Measurements from ENCODE around the gene GNPNAT1.

GNPNAT1 gene

GRCh38 chr14:52791223-52792096 lies at the start of gene GNPNAT1:
Gene GNPNAT1, minus strand, starts transcription at chr14:52791607. Its CDS starts 6,957 bp downstream, at chr14:52784650.
- DNase-seq, result peak; percentile 86

DNA sequence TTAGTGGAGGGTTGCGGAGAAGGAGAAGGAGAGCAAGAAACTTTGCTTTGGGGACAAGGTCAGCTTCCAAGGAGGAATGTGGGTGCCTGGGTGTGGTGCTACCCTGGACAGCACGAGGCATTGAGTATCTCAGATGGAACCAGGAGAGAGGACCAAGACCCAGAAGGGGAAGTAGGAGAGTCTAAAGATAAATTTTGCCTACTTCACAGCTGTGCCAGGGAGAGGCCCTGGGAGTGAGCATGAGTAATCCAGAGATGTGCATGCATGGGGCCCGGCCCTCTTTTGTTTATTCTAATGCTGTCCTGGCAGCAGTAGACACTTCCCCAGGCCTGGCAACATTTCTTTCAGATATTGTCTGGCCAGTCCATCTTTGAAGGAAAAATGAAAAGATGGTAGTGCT lies 49.5 kb upstream of the GNPNAT1 start:
- DNase-seq, result no peak

- no peak for DNase-seq
These were observed 46.0 kb upstream of the GNPNAT1 start for GRCh38 chr14:52837451-52837850.

GRCh38 chr14:52836063-52836462 lies 44.7 kb upstream of the GNPNAT1 start:
- no peak for DNase-seq

DNA sequence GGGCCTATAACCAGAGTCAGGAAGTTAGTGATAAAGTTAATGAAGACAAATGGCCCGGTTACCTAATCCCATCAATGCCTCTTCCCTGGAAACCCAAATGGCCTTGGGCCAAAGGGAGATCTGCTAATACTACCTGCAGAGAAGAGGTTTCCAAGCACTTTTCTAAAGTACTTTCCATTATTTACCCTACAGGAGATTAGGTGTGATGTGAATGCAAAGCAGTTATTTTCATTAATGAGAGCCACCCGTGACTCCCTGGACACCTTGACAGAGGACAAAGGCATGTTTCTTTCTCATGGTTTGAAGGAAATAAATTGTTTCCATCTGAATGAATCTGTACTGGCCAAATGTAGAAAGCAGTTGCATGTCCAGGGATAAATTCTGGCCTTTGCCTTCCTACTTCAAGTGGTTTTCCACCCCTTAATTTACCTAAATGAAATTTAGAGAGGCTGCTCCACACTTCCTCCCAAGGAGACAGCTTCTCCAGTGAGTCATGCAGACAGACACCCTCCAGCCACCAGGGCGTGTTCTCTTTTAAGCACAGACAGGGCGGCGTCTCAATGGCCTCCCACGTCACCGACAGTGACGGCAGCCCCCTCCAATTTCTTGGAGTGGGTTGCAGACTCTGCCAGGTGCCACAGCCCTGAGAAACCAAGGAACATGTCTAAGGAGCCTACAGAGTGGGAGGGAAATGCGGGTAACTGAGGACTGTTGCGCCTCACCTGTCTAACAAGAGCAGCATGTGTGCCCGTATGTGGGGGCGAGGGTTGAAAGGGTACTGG lies 43.9 kb upstream of the GNPNAT1 start:
- DNase-seq, result no peak

- no peak for DNase-seq
These were observed 43.0 kb upstream of the GNPNAT1 start for GRCh38 chr14:52834440-52834842.

- DNase-seq, result no peak
These were observed 42.5 kb upstream of the GNPNAT1 start for GRCh38 chr14:52833891-52834290.

DNA sequence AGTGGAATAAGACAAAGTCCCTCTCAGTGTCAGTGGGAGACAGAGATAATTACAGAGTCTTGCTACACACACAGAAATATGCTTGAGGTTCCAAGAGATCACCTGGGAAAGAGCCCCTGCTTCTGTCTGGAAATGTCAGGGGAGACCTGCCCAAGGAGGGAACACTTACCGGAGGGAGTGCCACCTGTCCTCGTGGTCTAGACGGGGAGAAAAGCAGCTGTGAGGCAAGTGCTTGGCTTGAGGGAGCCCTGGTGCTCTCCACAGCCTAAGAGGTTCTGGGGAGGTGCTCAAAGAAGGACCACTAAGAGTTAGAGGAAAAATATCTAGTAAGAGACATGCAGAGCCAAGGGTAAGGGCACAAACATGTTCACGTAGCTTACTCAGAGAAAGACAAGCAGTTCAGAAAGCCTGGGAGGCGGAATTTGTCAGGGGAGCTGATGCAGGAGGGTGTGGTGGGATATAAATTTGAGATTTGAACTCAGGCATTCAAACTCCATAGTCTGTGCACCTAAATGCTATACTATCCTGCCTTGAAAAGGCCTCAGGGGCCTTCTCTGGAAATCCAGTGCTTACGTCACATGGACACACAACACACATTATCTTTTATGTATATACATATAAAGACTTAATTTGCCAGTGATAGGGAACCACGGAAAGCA lies 38.2 kb upstream of the GNPNAT1 start:
- DNase-seq, result no peak

- DNase-seq, result no peak
These were observed 36.0 kb upstream of the GNPNAT1 start for GRCh38 chr14:52827426-52827825.

DNA sequence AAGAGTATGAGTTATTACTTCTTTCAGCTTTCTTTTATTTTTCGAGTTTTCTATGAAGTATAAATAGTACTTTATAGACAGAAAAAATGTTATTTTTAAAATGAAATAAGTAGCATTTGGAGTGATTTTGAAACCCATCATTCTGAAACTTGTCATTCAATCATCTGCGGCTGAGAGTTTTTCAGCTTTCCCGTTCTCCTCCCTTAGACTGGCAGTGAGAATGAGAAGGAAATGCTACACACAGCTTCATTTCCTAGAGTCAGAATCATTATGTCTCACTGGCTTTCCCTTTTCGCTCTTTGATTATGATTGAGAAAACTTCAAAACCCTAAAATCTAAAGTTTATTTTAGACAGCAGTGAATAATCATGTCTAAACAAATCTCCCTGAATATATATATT lies 33.7 kb upstream of the GNPNAT1 start:
- DNase-seq, result no peak

- no peak for DNase-seq
These were observed 33.1 kb upstream of the GNPNAT1 start for GRCh38 chr14:52824462-52824861.

DNA sequence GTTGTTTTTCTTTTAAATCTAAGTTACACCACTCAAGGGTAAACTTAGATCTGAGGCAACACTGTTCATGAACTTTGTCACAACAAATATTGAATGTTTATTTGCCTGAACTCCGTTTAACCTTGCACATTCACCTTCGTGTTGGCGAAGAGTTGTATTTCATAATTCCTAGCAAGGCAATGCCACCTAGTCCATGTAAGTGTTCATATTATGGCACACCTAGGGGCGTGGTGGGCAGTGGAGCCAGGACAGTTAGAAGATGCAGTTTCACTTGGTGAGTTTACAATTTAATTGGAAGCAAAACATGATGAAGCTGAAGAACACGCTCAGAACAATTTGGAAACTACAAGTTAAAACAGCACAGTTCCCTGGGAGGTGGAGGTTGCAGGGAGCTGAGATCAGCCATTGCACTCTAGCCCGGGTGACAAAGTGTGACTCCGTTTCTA lies 30.4 kb upstream of the GNPNAT1 start:
- no peak for DNase-seq

- no peak for DNase-seq
These were observed 16.7 kb upstream of the GNPNAT1 start for GRCh38 chr14:52808101-52808500.

DNA sequence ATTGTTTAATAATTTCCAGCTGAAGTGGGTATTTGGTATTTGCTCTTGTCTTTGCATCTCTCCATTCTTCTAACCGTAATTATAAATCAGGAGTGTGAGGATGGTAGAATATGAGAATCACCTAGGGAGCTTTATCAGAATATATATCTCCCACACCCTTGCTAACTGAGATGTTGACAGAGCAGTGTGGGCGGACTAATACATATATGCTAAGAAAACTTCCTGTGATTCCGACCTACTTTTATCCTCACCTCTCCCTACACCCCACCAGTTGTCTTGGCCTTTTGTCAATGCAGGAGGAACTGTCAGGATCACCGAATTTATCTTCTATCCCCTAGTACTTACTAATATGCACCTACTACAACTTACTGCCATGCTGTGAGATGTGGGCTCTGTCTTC lies 14.7 kb upstream of the GNPNAT1 start:
- DNase-seq, result no peak

GRCh38 chr14:52802597-52802996 lies 11.2 kb upstream of the GNPNAT1 start:
- DNase-seq, result no peak

GRCh38 chr14:52801014-52801712 lies 9.8 kb upstream of the GNPNAT1 start:
- DNase-seq, result no peak

DNA sequence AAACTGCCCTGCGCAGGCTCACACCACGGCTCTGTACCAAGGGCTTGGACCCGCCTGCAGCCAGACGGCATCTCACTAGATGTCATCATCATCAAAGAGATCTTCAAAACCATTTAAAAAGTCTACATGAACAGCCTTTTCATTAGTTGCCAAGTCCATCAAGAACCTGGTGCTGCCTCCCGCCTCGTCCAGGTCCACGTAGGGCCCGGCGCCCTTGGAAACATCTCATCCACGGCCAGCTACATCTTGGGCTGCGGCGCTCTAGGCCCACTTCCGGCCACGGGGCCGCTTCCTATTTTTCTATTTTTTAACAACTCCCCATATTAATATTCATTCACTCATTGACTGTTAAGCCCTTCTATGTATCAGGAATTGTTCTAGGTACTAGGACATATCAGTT lies 7.4 kb upstream of the GNPNAT1 start:
- DNase-seq, result no peak

GRCh38 chr14:52797653-52798052 lies 6.2 kb upstream of the GNPNAT1 start:
- no peak for DNase-seq

DNA sequence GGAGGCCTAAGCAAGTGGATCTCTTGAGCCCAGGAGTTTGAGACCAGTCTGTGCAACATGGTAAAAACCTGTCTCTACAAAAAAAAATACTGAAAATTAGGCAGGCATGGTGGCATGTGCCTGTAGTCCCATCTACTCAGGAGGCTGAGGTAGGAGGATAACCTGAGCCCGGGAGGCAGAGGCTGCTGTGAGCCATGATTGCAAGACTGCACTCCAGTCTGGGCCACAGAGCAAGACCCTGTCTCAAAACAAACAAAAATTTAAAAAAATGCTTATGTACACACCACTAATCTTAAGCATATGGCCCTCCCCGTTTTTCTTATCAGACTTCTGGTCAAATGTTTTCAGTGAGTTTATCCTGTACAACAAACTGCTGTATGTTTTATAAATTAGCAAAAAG lies 1.7 kb upstream of the GNPNAT1 start:
- DNase-seq, result no peak

GRCh38 chr14:52792097-52792415 lies 649 bp upstream of the GNPNAT1 start:
- no peak for DNase-seq

- DNase-seq, result no peak
These were observed 618 bp downstream of the GNPNAT1 start for GRCh38 chr14:52790756-52791222.

DNA sequence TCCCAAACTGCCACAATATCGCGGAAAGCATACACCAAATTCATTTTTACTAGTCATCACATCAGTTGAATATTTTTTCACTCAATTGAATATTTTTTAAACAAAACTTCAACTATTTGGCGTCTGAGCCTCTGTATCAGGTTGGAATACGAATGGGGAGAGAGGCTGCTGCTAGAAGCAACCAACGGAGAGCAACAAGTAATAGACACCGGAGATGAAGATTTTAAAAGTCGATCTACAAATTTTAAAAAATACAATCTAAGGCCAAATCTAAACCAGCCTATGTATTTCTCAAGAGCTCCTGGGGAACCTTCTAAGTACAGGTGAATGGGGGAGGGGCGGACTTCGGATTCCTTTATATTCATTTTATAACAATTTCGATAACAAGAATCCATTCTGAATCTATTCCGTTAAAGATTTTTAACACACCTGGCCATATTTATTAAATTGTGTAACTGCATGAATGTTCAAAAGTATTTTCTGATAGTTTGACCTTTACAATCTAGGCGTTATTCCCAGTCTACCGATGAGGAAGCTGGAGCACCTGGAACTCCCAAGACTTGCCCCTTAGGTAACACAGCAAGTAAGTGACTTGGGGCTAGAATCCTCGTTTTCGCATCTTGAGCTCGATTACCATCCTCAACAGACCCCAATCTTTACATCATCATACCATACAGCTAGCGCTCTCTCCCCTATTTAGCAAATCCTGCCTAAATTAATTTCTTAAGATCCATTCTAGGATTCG lies 1.2 kb downstream of the GNPNAT1 start:
- DNase-seq, result no peak
